H9 (cell line): ENCODE data around the gene CEP162. TPM values are rescaled to one million over a fixed set of nuclear protein-coding genes. Genes with fewer than 3 reads are reported as not detected.

Experiments used
- DNase-seq: peaks from one replicate; pipeline ENCODE4 v3.0.0-alpha.2; 2017
- H2AFZ ChIP-seq: one replicate; pipeline ENCODE4 v1.6.1; 2013; ENCODE audit warnings: mild to moderate bottlenecking, low read length, control low read depth, moderate library complexity
- H2AK5ac ChIP-seq: 2 replicates; pipeline ENCODE4 v1.6.1; 2013; ENCODE audit warnings: low read length, control low read depth, mixed read lengths; ENCODE audit not compliant: insufficient read length
- H2BK120ac ChIP-seq: one replicate; pipeline ENCODE4 v1.6.1; 2013; ENCODE audit warnings: low read depth, mild to moderate bottlenecking, low read length, control low read depth, inconsistent platforms; ENCODE audit not compliant: poor library complexity, severe bottlenecking
- H2BK12ac ChIP-seq: 2 replicates; pipeline ENCODE4 v1.6.1; 2013; ENCODE audit warnings: low read length, control low read depth, mixed read lengths, low read depth; ENCODE audit not compliant: insufficient read length
- H2BK15ac ChIP-seq: 2 replicates; pipeline ENCODE4 v1.6.1; 2013; ENCODE audit warnings: low read depth, low read length, control low read depth
- H2BK20ac ChIP-seq: one replicate; pipeline ENCODE4 v1.6.1; 2013; ENCODE audit warnings: low read depth, mild to moderate bottlenecking, low read length, control low read depth, inconsistent platforms; ENCODE audit not compliant: poor library complexity, severe bottlenecking
- H2BK5ac ChIP-seq: 2 replicates; pipeline ENCODE4 v1.6.1; 2013; ENCODE audit warnings: low read length, control low read depth, mixed read lengths; ENCODE audit not compliant: insufficient read length
- H3K14ac ChIP-seq: 2 replicates; pipeline ENCODE4 v1.6.1; 2013; ENCODE audit warnings: low read length, control low read depth; ENCODE audit not compliant: insufficient read depth
- H3K18ac ChIP-seq: 2 replicates; pipeline ENCODE4 v1.6.1; 2013; ENCODE audit warnings: low read depth, mild to moderate bottlenecking, mixed read lengths, low read length, control low read depth; ENCODE audit not compliant: insufficient read length
- H3K23ac ChIP-seq: 2 replicates; pipeline ENCODE4 v1.6.1; 2013; ENCODE audit warnings: low read length, control low read depth, mixed read lengths, low read depth; ENCODE audit not compliant: insufficient read length
- H3K23me2 ChIP-seq: 2 replicates; pipeline ENCODE4 v1.6.1; 2013; ENCODE audit warnings: low read depth, mild to moderate bottlenecking, mixed read lengths, low read length, control low read depth; ENCODE audit not compliant: insufficient read length, poor library complexity, severe bottlenecking
- H3K27ac ChIP-seq: 2 replicates; pipeline ENCODE4 v1.5.1; 2013; ENCODE audit warnings: low read length, control low read depth, mixed read lengths, low read depth; ENCODE audit not compliant: insufficient read length
- H3K27me3 ChIP-seq: 2 replicates; pipeline ENCODE4 v1.6.1; 2013; ENCODE audit warnings: low read length, control low read depth, inconsistent platforms; ENCODE audit not compliant: insufficient read depth
- H3K4ac ChIP-seq: 2 replicates; pipeline ENCODE4 v1.6.1; 2013; ENCODE audit warnings: low read depth, mild to moderate bottlenecking, control low read depth, inconsistent platforms, low read length, moderate library complexity
- H3K4me1 ChIP-seq: 2 replicates; pipeline ENCODE4 v1.6.1; 2013; ENCODE audit warnings: low read length, control low read depth, inconsistent platforms; ENCODE audit not compliant: insufficient read depth
- H3K4me2 ChIP-seq: 2 replicates; pipeline ENCODE4 v1.6.1; 2013; ENCODE audit warnings: low read length, control low read depth, mixed read lengths; ENCODE audit not compliant: insufficient read length, insufficient read depth
- H3K56ac ChIP-seq: 2 replicates; pipeline ENCODE4 v1.6.1; 2013; ENCODE audit warnings: low read depth, mild to moderate bottlenecking, mixed read lengths, low read length, control low read depth; ENCODE audit not compliant: insufficient read length
- H3K79me1 ChIP-seq: 2 replicates; pipeline ENCODE4 v1.6.1; 2013; ENCODE audit warnings: low read depth, mild to moderate bottlenecking, moderate library complexity, low read length, control low read depth, inconsistent platforms; ENCODE audit not compliant: insufficient read depth, poor library complexity, severe bottlenecking
- H3K79me2 ChIP-seq: 2 replicates; pipeline ENCODE4 v1.6.1; 2013; ENCODE audit warnings: low read length, control low read depth, inconsistent platforms; ENCODE audit not compliant: insufficient read depth
- H3K9ac ChIP-seq: 2 replicates; pipeline ENCODE4 v1.6.1; 2013; ENCODE audit warnings: low read length, control low read depth, mixed read lengths; ENCODE audit not compliant: insufficient read length; ENCODE audit errors: extremely low read depth
- H3K9me3 ChIP-seq: one replicate; pipeline ENCODE4 v1.6.1; 2013; ENCODE audit warnings: low read depth, low read length, inconsistent platforms; ENCODE audit not compliant: control insufficient read depth
- H3T11ph ChIP-seq: one replicate; pipeline ENCODE4 v1.6.1; 2013; ENCODE audit warnings: mild to moderate bottlenecking, low read length, control low read depth, inconsistent platforms
- H4K20me1 ChIP-seq: one replicate; pipeline ENCODE4 v1.6.1; 2013; ENCODE audit not compliant: control insufficient read depth, insufficient read length, insufficient read depth
- H4K5ac ChIP-seq: 2 replicates; pipeline ENCODE4 v1.6.1; 2013; ENCODE audit warnings: low read depth, mild to moderate bottlenecking, mixed read lengths, low read length, control low read depth; ENCODE audit not compliant: insufficient read length
- H4K8ac ChIP-seq: replicated peaks from 2 replicates; pipeline ENCODE4 v1.6.1; 2013; ENCODE audit warnings: low read length, control low read depth, mixed read lengths, low read depth; ENCODE audit not compliant: insufficient read length
- H4K91ac ChIP-seq: 2 replicates; pipeline ENCODE4 v1.6.1; 2013; ENCODE audit warnings: low read depth, mild to moderate bottlenecking, moderate library complexity, mixed read lengths, low read length, control low read depth; ENCODE audit not compliant: insufficient read length
- H3K27ac Mint-ChIP-seq, 3 experiments: 2 replicates in 2 of 3; 3 replicates in 1 of 3; pipeline ENCODE4 v1.8.0; 2020 to 2021; ENCODE audit warnings: mixed read lengths in 3 of 3, mild to moderate bottlenecking in 1 of 3, moderate library complexity in 1 of 3
- H3K27me3 Mint-ChIP-seq: 2 replicates; pipeline ENCODE4 v1.8.0; 2021; ENCODE audit warnings: low read depth, mild to moderate bottlenecking, moderate library complexity, mixed read lengths
- H3K36me3 Mint-ChIP-seq, 3 experiments: 2 replicates in 2 of 3; 3 replicates in 1 of 3; pipeline ENCODE4 v1.8.0; 2020 to 2021; ENCODE audit warnings: low read depth in 3 of 3, mixed read lengths in 3 of 3; ENCODE audit not compliant: insufficient read depth in 1 of 3
- H3K4me1 Mint-ChIP-seq, 2 experiments: 2 replicates each; pipeline ENCODE4 v1.8.0; 2020; ENCODE audit warnings: mixed read lengths in 2 of 2
- H3K4me3 Mint-ChIP-seq, 2 experiments: 2 replicates in 1 of 2; 3 replicates in 1 of 2; pipeline ENCODE4 v1.8.0; 2020 to 2021; ENCODE audit warnings: mild to moderate bottlenecking in 2 of 2, mixed read lengths in 2 of 2, moderate library complexity in 1 of 2
- H3K9me3 Mint-ChIP-seq, 2 experiments: 2 replicates in 1 of 2; 3 replicates in 1 of 2; pipeline ENCODE4 v1.8.0; 2020; ENCODE audit warnings: mild to moderate bottlenecking in 2 of 2, mixed read lengths in 2 of 2, moderate library complexity in 1 of 2
- CTCF ChIP-seq: fragments of 200-600 bp; sonication (generic); conservative IDR thresholded peaks from 3 replicates; pipeline ENCODE4 v1.8.0; 2021; ENCODE audit warnings: antibody characterized with exemption, mild to moderate bottlenecking
- total RNA-seq: library from RNA; stranded (reverse); gene quantifications from 2 replicates; pipeline ENCODE4 v1.2.1, GENCODE V29; 2021

Gene CEP162
- total RNA-seq, 1 experiment from 2014 or later: 11.5 TPM

- Histone ChIP-seq H3K27me3 (no peaks in the 10 kb centered on the region), H4K8ac (no peak overlapping the region), H2BK15ac (no peak overlapping the region), H2BK20ac (no peak overlapping the region), H3K14ac (no peak overlapping the region), H4K91ac (no peak overlapping the region), H4K5ac (no peak overlapping the region), H2AK5ac (no peak overlapping the region), H3K4ac (no peak overlapping the region), H2AFZ (no peak overlapping the region), H3K9me3 (no peaks in the 10 kb centered on the region), H3K23ac (no peak overlapping the region), H2BK120ac (no peak overlapping the region), H2BK5ac (no peak overlapping the region), H3K79me2 (no peaks in the 10 kb centered on the region), H3K23me2 (no peaks in the 10 kb centered on the region), H3K27ac (no peak overlapping the region), H4K20me1 (no peaks in the 10 kb centered on the region), H3K9ac (no peak overlapping the region), H3K4me2 (no peak overlapping the region), H3K79me1 (no peaks in the 10 kb centered on the region), H3K56ac (no peak overlapping the region), H2BK12ac (no peak overlapping the region), H3K4me1 (no peaks in the 10 kb centered on the region), H3T11ph (no peak overlapping the region), H3K18ac (no peak overlapping the region)
- no peaks in the 10 kb centered on the region for H3K27me3 Mint-ChIP-seq
- H3K4me3 Mint-ChIP-seq: no peak overlapping the region
- no peak for TF ChIP-seq CTCF
- peaks cover 9 to 16% of the 10 kb centered on the region in 2 experiments for H3K4me1 Mint-ChIP-seq
- peaks cover 0 to 14% (median 2%) of the 10 kb centered on the region in 3 experiments; a peak in 4 of 7 replicates for H3K36me3 Mint-ChIP-seq
- no peak for DNase-seq
- no peak overlapping the region for H3K27ac Mint-ChIP-seq
- H3K9me3 Mint-ChIP-seq: peaks cover 0 to 6% of the 10 kb centered on the region in 2 experiments; a peak in 1 of 5 replicates
These were observed 132.3 kb downstream of the CEP162 start for GRCh38 chr6:84095156-84095555.
